Measurements from ENCODE around the gene DCAKD. TPM values are rescaled to one million over a fixed set of nuclear protein-coding genes. Genes with fewer than 3 reads are reported as not detected.

The DCAKD gene
- total RNA-seq, 2 experiments from 2014 or later = 29.4 to 34.3 TPM

GRCh38 chr17:44979426-44979995 lies 71.9 kb downstream of the DCAKD start:
- Mint-ChIP-seq H3K9me3 (ENCODE audit: low read depth) (no peaks in the 10 kb centered on the region), H3K4me3 (no peak overlapping the region), H3K36me3 (peaks cover 2% of the 10 kb centered on the region), H3K27me3 (peaks cover 50% of the 10 kb centered on the region), H3K4me1 (no peaks in the 10 kb centered on the region), H3K27ac (no peak overlapping the region)
- CTCF ChIA-PET = interaction anchor here (0.5 kb wide), 1 partner anchor 201 kb away, joined by 4 read pairs; no protein-coding TSS in a partner anchor
- DNase-seq (no peak), ATAC-seq (no peak)

GRCh38 chr17:44978807-44979206 lies 72.6 kb downstream of the DCAKD start:
- CTCF ChIA-PET = interaction anchor here (0.5 kb wide), 1 partner anchor 200 kb away, joined by 4 read pairs; no protein-coding TSS in a partner anchor
- H3K4me1 Mint-ChIP-seq = no peaks in the 10 kb centered on the region
- no peak overlapping the region for H3K27ac Mint-ChIP-seq
- DNase-seq (no peak), ATAC-seq (no peak)
- H3K36me3 Mint-ChIP-seq = peaks cover 2% of the 10 kb centered on the region
- no peaks in the 10 kb centered on the region for H3K9me3 Mint-ChIP-seq (ENCODE audit: low read depth)
- peaks cover 53% of the 10 kb centered on the region for H3K27me3 Mint-ChIP-seq
- no peak overlapping the region for H3K4me3 Mint-ChIP-seq

- Mint-ChIP-seq H3K4me3 (no peak overlapping the region), H3K27me3 (peaks cover 57% of the 10 kb centered on the region), H3K9me3 (ENCODE audit: low read depth) (no peaks in the 10 kb centered on the region), H3K36me3 (peaks cover 2% of the 10 kb centered on the region), H3K4me1 (no peaks in the 10 kb centered on the region), H3K27ac (no peak overlapping the region)
- DNase-seq (no peak), ATAC-seq (no peak)
- CTCF ChIA-PET = interaction anchor here (2.0 kb wide), 1 partner anchor 43 kb away, joined by 4 read pairs; no protein-coding TSS in a partner anchor
These were observed 73.5 kb downstream of the DCAKD start for GRCh38 chr17:44977814-44978550.

GRCh38 chr17:44977065-44977464 lies 74.4 kb downstream of the DCAKD start:
- CTCF ChIA-PET = interaction anchor here (1.5 to 2.0 kb wide), 2 partner anchors 10 to 44 kb away, joined by 3 to 4 read pairs; no protein-coding TSS in a partner anchor
- peaks cover 65% of the 10 kb centered on the region for H3K27me3 Mint-ChIP-seq
- no peaks in the 10 kb centered on the region for H3K36me3 Mint-ChIP-seq
- H3K27ac Mint-ChIP-seq = no peak overlapping the region
- H3K9me3 Mint-ChIP-seq (ENCODE audit: low read depth) = no peaks in the 10 kb centered on the region
- H3K4me3 Mint-ChIP-seq = no peak overlapping the region
- DNase-seq (no peak), ATAC-seq (no peak)
- H3K4me1 Mint-ChIP-seq = peaks cover 3% of the 10 kb centered on the region

- no peak overlapping the region for H3K4me3 Mint-ChIP-seq
- DNase-seq (no peak), ATAC-seq (no peak)
- H3K4me1 Mint-ChIP-seq = peaks cover 7% of the 10 kb centered on the region
- CTCF ChIA-PET = interaction anchor here (1.5 to 2.0 kb wide), 2 partner anchors 11 to 45 kb away, joined by 3 to 4 read pairs; no protein-coding TSS in a partner anchor
- H3K36me3 Mint-ChIP-seq = no peaks in the 10 kb centered on the region
- peaks cover 71% of the 10 kb centered on the region for H3K27me3 Mint-ChIP-seq
- H3K27ac Mint-ChIP-seq = no peak overlapping the region
- H3K9me3 Mint-ChIP-seq (ENCODE audit: low read depth) = no peaks in the 10 kb centered on the region
These were observed 75.2 kb downstream of the DCAKD start for GRCh38 chr17:44976206-44976605.

Other genes starting within 250 kb of the DCAKD start
- 1 to 10 TPM; 2.7 to 3.7 TPM for gene GJC1, start 221.3 kb downstream of the DCAKD start, total RNA-seq
- not detected for gene HIGD1B, start 203.7 kb downstream of the DCAKD start, total RNA-seq
- 100 to 1,000 TPM; 134 to 178 TPM for gene EFTUD2, start 152.2 kb downstream of the DCAKD start, total RNA-seq
- not detected for gene GFAP, start 136.1 kb downstream of the DCAKD start, total RNA-seq
- 100 to 1,000 TPM in 1 of 2 experiments, 10 to 100 TPM in 1; 86.7 to 117 TPM for gene KIF18B, start 103.9 kb downstream of the DCAKD start, total RNA-seq
- under 1 TPM; 0.33 to 0.38 TPM for gene C1QL1, start 83.3 kb downstream of the DCAKD start, total RNA-seq
- gene NMT1, start 9.7 kb upstream of the DCAKD start, total RNA-seq = 100 to 1,000 TPM; 136 to 148 TPM
- gene PLCD3, start 80.9 kb upstream of the DCAKD start, total RNA-seq = 1 to 10 TPM; 2.6 to 5.2 TPM
- 10 to 100 TPM; 14.9 to 20.6 TPM for gene ACBD4, start 84.1 kb upstream of the DCAKD start, total RNA-seq
- gene HEXIM1, start 96.8 kb upstream of the DCAKD start, total RNA-seq = 10 to 100 TPM; 40.2 to 42.4 TPM
- 1 to 10 TPM; 6.9 to 7.5 TPM for gene HEXIM2, start 110.2 kb upstream of the DCAKD start, total RNA-seq
- gene FMNL1, start 170.3 kb upstream of the DCAKD start, total RNA-seq = 100 to 1,000 TPM; 482 to 504 TPM
- gene SPATA32, start 210.5 kb upstream of the DCAKD start, total RNA-seq = under 1 TPM; 0.23 to 0.49 TPM

Data from activated CD8-positive, alpha-beta memory T cell treated with anti-CD3 and anti-CD28 coated beads, Interleukin-2, amount 10 ng/mL, durations not matched to agents 7 days and 5 days (primary cell).